Natural killer cell (primary cell): Measurements from ENCODE around the gene PLXNA4. TPM values are rescaled to one million over a fixed set of nuclear protein-coding genes. Genes with fewer than 3 reads are reported as not detected.

Experiments
- ATAC-seq, 3 donors: fragments of 150-1000 bp in 2 of 3; fragments of 200-7000 bp in 1 of 3; cut with Tn5 transposase; 1 replicate in 1 of 3; 2 replicates in 2 of 3; pipeline ENCODE4 v1.10.0; 2021; ENCODE audit warnings: mild to moderate bottlenecking in 2 of 3, moderate library complexity in 2 of 3
- DNase-seq, 2 donors: peaks; one replicate each; pipeline versions ENCODE4 v3.0.0 to v3.0.0-alpha.2; 2013 to 2021; ENCODE audit warnings: mixed read lengths in 1 of 2
- H3K27ac ChIP-seq: one replicate; pipeline ENCODE4 v1.5.1; 2013; ENCODE audit warnings: mild to moderate bottlenecking, low read length
- H3K27me3 ChIP-seq: one replicate; pipeline ENCODE4 v1.6.1; 2013; ENCODE audit warnings: low read length; ENCODE audit not compliant: control insufficient read depth, insufficient read depth
- H3K36me3 ChIP-seq: one replicate; pipeline ENCODE4 v1.6.1; 2013; ENCODE audit warnings: low read length; ENCODE audit not compliant: control insufficient read depth, insufficient read depth
- H3K4me1 ChIP-seq: one replicate; pipeline ENCODE4 v1.6.1; 2013; ENCODE audit warnings: low read length; ENCODE audit not compliant: control insufficient read depth, insufficient read depth
- H3K4me3 ChIP-seq: one replicate; pipeline ENCODE4 v1.5.1; 2013; ENCODE audit warnings: low read length
- H3K9me3 ChIP-seq: one replicate; pipeline ENCODE4 v1.6.1; 2013; ENCODE audit warnings: low read length; ENCODE audit not compliant: control insufficient read depth, insufficient read depth
- H3K27ac Mint-ChIP-seq, 2 donors: one replicate each; pipeline ENCODE4 v1.8.0; 2022; ENCODE audit warnings: mild to moderate bottlenecking in 2 of 2, mixed read lengths in 2 of 2, moderate library complexity in 1 of 2
- H3K27me3 Mint-ChIP-seq, 2 donors: one replicate each; pipeline ENCODE4 v1.8.0; 2022; ENCODE audit warnings: low read depth in 2 of 2, mixed read lengths in 2 of 2
- H3K36me3 Mint-ChIP-seq: one replicate; pipeline ENCODE4 v1.8.0; 2022; ENCODE audit warnings: mixed read lengths
- H3K4me1 Mint-ChIP-seq, 2 donors: one replicate each; pipeline ENCODE4 v1.8.0; 2022; ENCODE audit warnings: mixed read lengths in 2 of 2
- H3K4me3 Mint-ChIP-seq: one replicate; pipeline ENCODE4 v1.8.0; 2022; ENCODE audit warnings: mild to moderate bottlenecking, moderate library complexity, mixed read lengths
- H3K9me3 Mint-ChIP-seq, 2 donors: one replicate each; pipeline ENCODE4 v1.8.0; 2022; ENCODE audit warnings: mixed read lengths in 2 of 2
- CTCF ChIP-seq: fragments of 200-600 bp; IDR thresholded peaks from one replicate; pipeline ENCODE4 v1.8.0; 2022; ENCODE audit warnings: antibody characterized with exemption
- WGBS: methylation state at CpG from one replicate; pipeline ENCODE4 v1.1.7; 2013; ENCODE audit warnings: missing lambda C conversion rate; ENCODE audit not compliant: insufficient coverage; 5-methylcytosine and 5-hydroxymethylcytosine counted together
- intact Hi-C: fragments of 100-400 bp; cut with micrococcal nuclease; formaldehyde crosslinking; loops from one replicate; pipeline ENCODE4 v1.14.2; 2022
- total RNA-seq, 4 donors: library from RNA; stranded (reverse); fragments of 120-200 nt in 1 of 4; gene quantifications; one replicate each; pipeline versions ENCODE4 v1.2.3 to v1.2.4, GENCODE V29; 2013 to 2022

Gene PLXNA4
- total RNA-seq, 3 donors from 2014 or later (not counting 1 experiment from before 2014, with no cell fraction given): 5.1 to 15.3 (median 10.9) TPM

- ATAC-seq (no peak), DNase-seq (no peak)
- Mint-ChIP-seq H3K4me3 (no peak overlapping the region), H3K27ac (peak overlapping the region; percentile 5 to 43), H3K36me3 (peaks cover 11% of the 10 kb centered on the region), H3K9me3 (peaks cover 6 to 8% of the 10 kb centered on the region in 2 donors), H3K4me1 (peaks cover 39 to 57% of the 10 kb centered on the region in 2 donors), H3K27me3 (peaks cover 0 to 11% of the 10 kb centered on the region in 2 donors)
- intact Hi-C loops: no loop called here
- no peak for TF ChIP-seq CTCF
- Histone ChIP-seq H3K36me3 (no peaks in the 10 kb centered on the region), H3K9me3 (no peaks in the 10 kb centered on the region), H3K27me3 (no peaks in the 10 kb centered on the region), H3K27ac (no peak overlapping the region), H3K4me1 (peaks cover 43% of the 10 kb centered on the region), H3K4me3 (no peak overlapping the region)
- 83% methylated on average over 14 of the region's 15 CpGs for WGBS
These were observed 151.2 kb downstream of the PLXNA4 start for GRCh38 chr7:132424821-132425724.

DNA sequence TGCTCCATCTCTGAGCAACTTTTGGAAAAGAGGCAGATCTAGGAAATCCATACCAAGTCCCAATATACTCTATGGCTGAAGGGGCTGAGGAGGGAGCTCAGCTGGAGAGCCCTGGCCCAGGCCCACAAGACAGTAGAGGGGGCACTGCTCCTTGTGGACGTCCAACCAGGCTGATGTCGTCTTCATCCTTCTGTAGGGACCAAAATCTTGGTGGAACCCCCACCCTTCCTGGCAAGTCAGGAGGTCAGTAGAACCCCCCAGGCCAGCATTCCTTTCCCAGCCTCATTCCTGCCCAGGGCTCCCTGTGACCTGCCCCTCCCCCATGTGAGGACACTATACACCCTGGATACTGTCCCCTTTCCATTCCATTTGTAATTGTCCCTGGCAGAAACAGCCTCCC lies 152.0 kb downstream of the PLXNA4 start:
- Histone ChIP-seq H3K27ac (no peak overlapping the region), H3K27me3 (no peaks in the 10 kb centered on the region), H3K9me3 (no peaks in the 10 kb centered on the region), H3K4me1 (peaks cover 41% of the 10 kb centered on the region), H3K36me3 (no peaks in the 10 kb centered on the region), H3K4me3 (no peak overlapping the region)
- intact Hi-C loops: no loop called here
- DNase-seq (no peak), ATAC-seq (no peak)
- H3K4me3 Mint-ChIP-seq: no peak overlapping the region
- peaks cover 6 to 8% of the 10 kb centered on the region in 2 donors for H3K9me3 Mint-ChIP-seq
- H3K27ac Mint-ChIP-seq: no peak overlapping the region
- peaks cover 11% of the 10 kb centered on the region for H3K36me3 Mint-ChIP-seq
- H3K4me1 Mint-ChIP-seq: peaks cover 39 to 57% of the 10 kb centered on the region in 2 donors
- 86% methylated on average over 2 of the region's 2 CpGs for WGBS
- peaks cover 0 to 11% of the 10 kb centered on the region in 2 donors for H3K27me3 Mint-ChIP-seq
- TF ChIP-seq CTCF: no peak

GRCh38 chr7:132423594-132424200 lies 152.6 kb downstream of the PLXNA4 start:
- H3K36me3 ChIP-seq: no peaks in the 10 kb centered on the region
- DNase-seq (no peak), ATAC-seq (no peak)
- H3K9me3 Mint-ChIP-seq: peaks cover 6 to 8% of the 10 kb centered on the region in 2 donors
- no peak overlapping the region for H3K4me3 Mint-ChIP-seq
- H3K27me3 Mint-ChIP-seq: peaks cover 0 to 11% of the 10 kb centered on the region in 2 donors
- H3K27ac Mint-ChIP-seq: no peak overlapping the region
- H3K9me3 ChIP-seq: no peaks in the 10 kb centered on the region
- H3K4me1 Mint-ChIP-seq: peaks cover 39 to 55% of the 10 kb centered on the region in 2 donors
- no peak overlapping the region for H3K4me3 ChIP-seq
- H3K36me3 Mint-ChIP-seq: peaks cover 11% of the 10 kb centered on the region
- WGBS: 91% methylated on average over 10 of the region's 10 CpGs
- TF ChIP-seq CTCF: no peak
- peaks cover 41% of the 10 kb centered on the region for H3K4me1 ChIP-seq
- no peak overlapping the region for H3K27ac ChIP-seq
- intact Hi-C loops: no loop called here
- no peaks in the 10 kb centered on the region for H3K27me3 ChIP-seq
